GM12874 (cell line): ENCODE results near the gene XRCC5.

Source experiments
- CTCF ChIP-seq: IDR thresholded peaks from 2 replicates; pipeline ENCODE4 v1.5.1; 2011; ENCODE audit warnings: low read depth, mild to moderate bottlenecking, control low read depth, low read length, moderate library complexity; ENCODE audit not compliant: insufficient read depth

Gene XRCC5

GRCh38 chr2:216172493-216172892 is 63.3 kb downstream of the XRCC5 start:
- no peak for TF ChIP-seq CTCF

- no peak for TF ChIP-seq CTCF
Measured at GRCh38 chr2:216179015-216179414, 69.9 kb downstream of the XRCC5 start.

GRCh38 chr2:216181351-216181750 is 72.2 kb downstream of the XRCC5 start:
- TF ChIP-seq CTCF = no peak

- no peak for TF ChIP-seq CTCF
Measured at GRCh38 chr2:216181953-216182461, 72.9 kb downstream of the XRCC5 start.

GRCh38 chr2:216183462-216183861 is 74.3 kb downstream of the XRCC5 start:
- TF ChIP-seq CTCF = no peak

- TF ChIP-seq CTCF = no peak
Measured at GRCh38 chr2:216188559-216188850, 79.4 kb downstream of the XRCC5 start.

- no peak for TF ChIP-seq CTCF
Measured at GRCh38 chr2:216188956-216189355, 79.8 kb downstream of the XRCC5 start.

GRCh38 chr2:216189410-216189809 is 80.3 kb downstream of the XRCC5 start:
- TF ChIP-seq CTCF = no peak
